Endothelial cell of umbilical vein (primary cell): ENCODE measurements around the gene ELL2. TPM values are rescaled to one million over a fixed set of nuclear protein-coding genes. Genes with fewer than 3 reads are reported as not detected.

Experiments
- BruUV-seq: library from RNA; stranded (reverse); fragments of 400-500 nt; replicated peaks from 2 replicates; lab custom pipeline; 2021; lab: Mats Ljungman, UMichigan
- CTCF ChIA-PET: fragments of 300-600, 350-600 bp; sonication (Branson Sonifier 250); formaldehyde crosslinking; loops from one replicate; lab custom pipeline; 2021; ENCODE audit warnings: antibody characterized with exemption, inconsistent platforms; lab: Charles Lee
- POLR2A ChIA-PET: fragments of 300-600, 350-600 bp; sonication (Branson Sonifier 250); formaldehyde crosslinking; loops from one replicate; lab custom pipeline; 2021; ENCODE audit warnings: antibody characterized with exemption, inconsistent platforms; lab: Charles Lee
- DNase-seq: peaks from one replicate; pipeline ENCODE4 v3.0.0-alpha.2; 2011; ENCODE audit warnings: low read depth, low spot score
- FAIRE-seq: peaks from 2 replicates; lab custom pipeline; 2011; peaks lifted over from hg19 to GRCh38; lab: Jason Lieb, UNC
- H2AFZ ChIP-seq: 2 replicates; pipeline ENCODE4 v1.6.0; 2012; ENCODE audit warnings: low read depth, low read length, control low read depth, inconsistent platforms
- H3K27ac ChIP-seq: 2 replicates; pipeline ENCODE4 v1.5.1; 2011; ENCODE audit warnings: low read depth, mild to moderate bottlenecking, control low read depth, low read length, moderate library complexity; ENCODE audit not compliant: insufficient read depth
- H3K27me3 ChIP-seq, 2 experiments: 2 replicates each; pipeline versions ENCODE4 v1.6.0 to v1.6.1; 2011; ENCODE audit warnings: low read length in 2 of 2, mixed read lengths in 1 of 2; ENCODE audit not compliant: control insufficient read depth in 2 of 2, insufficient read depth in 2 of 2
- H3K36me3 ChIP-seq, 2 experiments: 2 replicates in 1 of 2; 3 replicates in 1 of 2; pipeline ENCODE4 v1.5.1; 2011; ENCODE audit warnings: low read length in 2 of 2, mild to moderate bottlenecking in 1 of 2, moderate library complexity in 1 of 2; ENCODE audit not compliant: control insufficient read depth in 2 of 2, insufficient read depth in 2 of 2; ENCODE audit errors: extremely low read depth in 1 of 2
- H3K4me1 ChIP-seq: 3 replicates; pipeline ENCODE4 v1.5.1; 2011; ENCODE audit warnings: mild to moderate bottlenecking, low read length; ENCODE audit not compliant: control insufficient read depth, insufficient read depth; ENCODE audit errors: extremely low read depth
- H3K4me2 ChIP-seq: 2 replicates; pipeline ENCODE4 v1.6.1; 2011; ENCODE audit warnings: low read length, control low read depth, mixed read lengths; ENCODE audit not compliant: insufficient read depth
- H3K4me3 ChIP-seq, 3 experiments: fragments of 200-600 bp in 1 of 3; sonication (generic), shearing (Covaris generic) in 1 of 3; replicated peaks in 1 of 3; 2 replicates each; pipeline ENCODE4 v1.5.1; 2011 to 2016; ENCODE audit warnings: control low read depth in 3 of 3, low read length in 3 of 3, mild to moderate bottlenecking in 2 of 3, inconsistent platforms in 1 of 3, low read depth in 1 of 3, moderate library complexity in 1 of 3; ENCODE audit not compliant: insufficient read depth in 1 of 3
- H3K79me2 ChIP-seq: 2 replicates; pipeline ENCODE4 v1.6.0; 2012; ENCODE audit warnings: low read length, inconsistent platforms; ENCODE audit not compliant: control insufficient read depth, insufficient read depth
- H3K9ac ChIP-seq: replicated peaks from 2 replicates; pipeline ENCODE3; 2011; ENCODE audit warnings: low read length, control low read depth; ENCODE audit not compliant: insufficient read depth; ENCODE audit errors: extremely low read depth
- H3K9me1 ChIP-seq: replicated peaks from 3 replicates; pipeline ENCODE4 v1.6.0; 2011; ENCODE audit warnings: mild to moderate bottlenecking, low read length; ENCODE audit not compliant: control insufficient read depth, insufficient read depth; ENCODE audit errors: extremely low read depth
- H3K9me3 ChIP-seq: replicated peaks from 2 replicates; pipeline ENCODE4 v1.5.1; 2012; ENCODE audit warnings: low read length, inconsistent platforms; ENCODE audit not compliant: control insufficient read depth, insufficient read depth
- H4K20me1 ChIP-seq: replicated peaks from 2 replicates; pipeline ENCODE3; 2011; ENCODE audit warnings: mild to moderate bottlenecking, low read length; ENCODE audit not compliant: control insufficient read depth, insufficient read depth; ENCODE audit errors: extremely low read depth
- EZH2 ChIP-seq: IDR thresholded peaks from 2 replicates; pipeline ENCODE4 v1.6.1; 2012; ENCODE audit warnings: borderline replicate concordance, low read depth, mild to moderate bottlenecking, moderate library complexity, low read length, inconsistent platforms; ENCODE audit not compliant: severe bottlenecking
- FOS ChIP-seq: IDR thresholded peaks from 2 replicates; pipeline ENCODE4 v1.6.1; 2011; ENCODE audit warnings: mild to moderate bottlenecking, low read length, moderate library complexity, borderline replicate concordance; ENCODE audit not compliant: insufficient read depth
- GATA2 ChIP-seq: IDR thresholded peaks from 2 replicates; pipeline ENCODE4 v1.7.0; 2011; ENCODE audit warnings: low read depth, mild to moderate bottlenecking, moderate library complexity, mixed read lengths, low read length; ENCODE audit not compliant: insufficient read length, insufficient read depth
- JUN ChIP-seq: IDR thresholded peaks from 2 replicates; pipeline ENCODE4 v1.6.1; 2011; ENCODE audit warnings: borderline replicate concordance, low read depth; ENCODE audit not compliant: insufficient read length, insufficient read depth
- MYC ChIP-seq: IDR thresholded peaks from one replicate; pipeline ENCODE4 v1.6.1; 2011; ENCODE audit warnings: mild to moderate bottlenecking, low read depth, low read length
- POLR2A ChIP-seq: IDR thresholded peaks from 2 replicates; pipeline ENCODE4 v1.6.1; 2012; ENCODE audit warnings: low read depth, mild to moderate bottlenecking, control low read depth, low read length
- POLR2AphosphoS5 ChIP-seq: IDR thresholded peaks from 2 replicates; pipeline ENCODE4 v1.6.1; 2012; ENCODE audit warnings: low read depth, mild to moderate bottlenecking, control low read depth, low read length, moderate library complexity; ENCODE audit not compliant: insufficient read depth
- dilution Hi-C: fragments of 300-500 bp; cut with MboI; formaldehyde crosslinking; loops from one replicate; pipeline ENCODE4 v1.15.0; 2019; ENCODE audit warnings: low sequenced_read_pairs; ENCODE audit not compliant: extremely low pct_ligation_motif_present
- intact Hi-C: fragments of 100-400 bp; cut with micrococcal nuclease; formaldehyde crosslinking; loops from one replicate; pipeline ENCODE4 v1.10.0; 2022
- polyA plus RNA-seq, 4 experiments: library from polyadenylated mRNA; depleted of rRNA in 3 of 4; stranded (reverse) in 3 of 4; unstranded in 1 of 4; fragments of >200 nt; gene quantifications; 2 replicates each; pipeline versions ENCODE4 v1.2.1 to v1.2.3, GENCODE V29; 2011 to 2012; ENCODE audit warnings: missing spikeins in 1 of 4
- total RNA-seq: library from RNA; stranded (reverse); gene quantifications from 2 replicates; pipeline ENCODE4 v1.2.3, GENCODE V29; 2021
- TF ChIP-seq, protein P1 (sequence below), 2 donors: IDR thresholded peaks; 1 replicate in 1 of 2; 2 replicates in 1 of 2; pipeline ENCODE4 v1.5.1; 2011; ENCODE audit warnings: low read length in 2 of 2, mild to moderate bottlenecking in 2 of 2, moderate library complexity in 2 of 2, control low read depth in 1 of 2, inconsistent platforms in 1 of 2, low read depth in 1 of 2; ENCODE audit not compliant: insufficient read depth in 1 of 2; ENCODE audit errors: extremely low read depth in 1 of 2
- TF ChIP-seq, protein P2 (sequence below): IDR thresholded peaks from 2 replicates; pipeline ENCODE4 v1.6.1; 2011; ENCODE audit not compliant: insufficient read depth, insufficient read length

Gene ELL2
- total and polyA plus RNA-seq, 2 donors (not counting 3 experiments of a cell fraction or from before 2014, with no cell fraction given), result 6.8 to 26.0 TPM

DNA sequence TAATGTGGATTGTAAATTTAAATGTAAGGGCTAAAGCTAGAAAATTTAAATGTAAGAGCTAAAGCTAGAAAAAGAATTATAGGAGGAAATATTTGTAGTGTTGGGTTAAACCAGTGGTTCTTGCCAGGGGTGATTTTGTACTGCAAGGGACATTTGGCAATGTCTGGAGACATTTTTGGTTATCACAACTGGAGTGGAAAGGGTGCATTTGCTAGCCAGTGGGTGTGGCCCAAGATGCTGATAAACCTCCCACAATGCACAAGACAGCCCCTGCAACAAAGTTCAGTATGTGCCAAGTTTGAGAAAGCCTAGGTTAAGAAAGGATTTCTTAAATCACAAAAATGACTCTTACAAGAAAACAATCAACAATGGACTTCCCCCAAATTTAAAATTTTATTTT lies 31.6 kb upstream of the ELL2 start:
- no peak for DNase-seq
- Histone ChIP-seq H2AFZ (no peak overlapping the region), H3K27me3 (no peaks in the 10 kb centered on the region), H3K9me3 (no peaks in the 10 kb centered on the region), H3K79me2 (no peaks in the 10 kb centered on the region), H3K36me3 (no peaks in the 10 kb centered on the region), H3K9me1 (no peaks in the 10 kb centered on the region), H4K20me1 (no peaks in the 10 kb centered on the region), H3K4me3 (no peak overlapping the region), H3K4me2 (no peak overlapping the region), H3K9ac (no peak overlapping the region), H3K4me1 (no peaks in the 10 kb centered on the region), H3K27ac (no peak overlapping the region)
- ChIA-PET CTCF (interaction anchor here (1.0 kb wide), 1 partner anchor 9 kb away, joined by 3 read pairs; no protein-coding TSS in a partner anchor), POLR2A (no interaction called here)
- intact Hi-C loops (no loop called here), dilution Hi-C loops (no loop called here)
- no peak for TF ChIP-seq POLR2AphosphoS5
- no peak for TF ChIP-seq POLR2A
- TF ChIP-seq MYC, result no peak
- TF ChIP-seq FOS, result no peak
- no peak for TF ChIP-seq GATA2
- no peak for TF ChIP-seq EZH2
- TF ChIP-seq, protein P1, sequence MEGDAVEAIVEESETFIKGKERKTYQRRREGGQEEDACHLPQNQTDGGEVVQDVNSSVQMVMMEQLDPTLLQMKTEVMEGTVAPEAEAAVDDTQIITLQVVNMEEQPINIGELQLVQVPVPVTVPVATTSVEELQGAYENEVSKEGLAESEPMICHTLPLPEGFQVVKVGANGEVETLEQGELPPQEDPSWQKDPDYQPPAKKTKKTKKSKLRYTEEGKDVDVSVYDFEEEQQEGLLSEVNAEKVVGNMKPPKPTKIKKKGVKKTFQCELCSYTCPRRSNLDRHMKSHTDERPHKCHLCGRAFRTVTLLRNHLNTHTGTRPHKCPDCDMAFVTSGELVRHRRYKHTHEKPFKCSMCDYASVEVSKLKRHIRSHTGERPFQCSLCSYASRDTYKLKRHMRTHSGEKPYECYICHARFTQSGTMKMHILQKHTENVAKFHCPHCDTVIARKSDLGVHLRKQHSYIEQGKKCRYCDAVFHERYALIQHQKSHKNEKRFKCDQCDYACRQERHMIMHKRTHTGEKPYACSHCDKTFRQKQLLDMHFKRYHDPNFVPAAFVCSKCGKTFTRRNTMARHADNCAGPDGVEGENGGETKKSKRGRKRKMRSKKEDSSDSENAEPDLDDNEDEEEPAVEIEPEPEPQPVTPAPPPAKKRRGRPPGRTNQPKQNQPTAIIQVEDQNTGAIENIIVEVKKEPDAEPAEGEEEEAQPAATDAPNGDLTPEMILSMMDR (IDR thresholded peaks at IDR 0.05; ENCODE audit: extremely low read depth in 1 of 2, insufficient read depth in 1 of 2, low read depth in 1 of 2, low read length in 2 of 2), result no peak
- TF ChIP-seq, protein P2, sequence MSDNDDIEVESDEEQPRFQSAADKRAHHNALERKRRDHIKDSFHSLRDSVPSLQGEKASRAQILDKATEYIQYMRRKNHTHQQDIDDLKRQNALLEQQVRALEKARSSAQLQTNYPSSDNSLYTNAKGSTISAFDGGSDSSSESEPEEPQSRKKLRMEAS, result no peak
- no peak for TF ChIP-seq JUN
- BruUV-seq, result no TSS peak
- no peak for FAIRE-seq
